ENCODE measurements around the gene BEST1. TPM values are rescaled to one million over a fixed set of nuclear protein-coding genes. Genes with fewer than 3 reads are reported as not detected.

The BEST1 gene
- total RNA-seq, 1 donor from 2014 or later: 0.58 TPM

GRCh38 chr11:61905067-61905696 lies 45.0 kb upstream of the BEST1 start:
- no peak for DNase-seq
- intact Hi-C loops (cut with micrococcal nuclease): no loop called here
- H3K36me3 ChIP-seq: peaks cover 52% of the 10 kb centered on the region

GRCh38 chr11:61905801-61906521 lies 44.2 kb upstream of the BEST1 start:
- TF ChIP-seq, protein P1, sequence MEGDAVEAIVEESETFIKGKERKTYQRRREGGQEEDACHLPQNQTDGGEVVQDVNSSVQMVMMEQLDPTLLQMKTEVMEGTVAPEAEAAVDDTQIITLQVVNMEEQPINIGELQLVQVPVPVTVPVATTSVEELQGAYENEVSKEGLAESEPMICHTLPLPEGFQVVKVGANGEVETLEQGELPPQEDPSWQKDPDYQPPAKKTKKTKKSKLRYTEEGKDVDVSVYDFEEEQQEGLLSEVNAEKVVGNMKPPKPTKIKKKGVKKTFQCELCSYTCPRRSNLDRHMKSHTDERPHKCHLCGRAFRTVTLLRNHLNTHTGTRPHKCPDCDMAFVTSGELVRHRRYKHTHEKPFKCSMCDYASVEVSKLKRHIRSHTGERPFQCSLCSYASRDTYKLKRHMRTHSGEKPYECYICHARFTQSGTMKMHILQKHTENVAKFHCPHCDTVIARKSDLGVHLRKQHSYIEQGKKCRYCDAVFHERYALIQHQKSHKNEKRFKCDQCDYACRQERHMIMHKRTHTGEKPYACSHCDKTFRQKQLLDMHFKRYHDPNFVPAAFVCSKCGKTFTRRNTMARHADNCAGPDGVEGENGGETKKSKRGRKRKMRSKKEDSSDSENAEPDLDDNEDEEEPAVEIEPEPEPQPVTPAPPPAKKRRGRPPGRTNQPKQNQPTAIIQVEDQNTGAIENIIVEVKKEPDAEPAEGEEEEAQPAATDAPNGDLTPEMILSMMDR (IDR thresholded peaks at IDR 0.05; ENCODE audit: borderline replicate concordance): no peak
- Histone ChIP-seq H3K27ac (replicated peaks) (no peak overlapping the region), H3K27me3 (ENCODE audit: low read depth) (no peaks in the 10 kb centered on the region), H3K4me1 (peaks cover 27% of the 10 kb centered on the region), H3K4me3 (no peak overlapping the region), H3K9me3 (replicated peaks) (no peaks in the 10 kb centered on the region), H3K36me3 (peaks cover 52% of the 10 kb centered on the region)
- no peak for DNase-seq
- intact Hi-C loops (cut with micrococcal nuclease): no loop called here

More at GRCh38 chr11:61905067-61905696, 45.0 kb upstream of the BEST1 start:
- Histone ChIP-seq H3K27me3 (ENCODE audit: low read depth) (no peaks in the 10 kb centered on the region), H3K4me1 (peaks cover 19% of the 10 kb centered on the region), H3K4me3 (no peak overlapping the region), H3K27ac (replicated peaks) (no peak overlapping the region), H3K9me3 (replicated peaks) (no peaks in the 10 kb centered on the region)
- TF ChIP-seq, protein P1 (IDR thresholded peaks at IDR 0.05; ENCODE audit: borderline replicate concordance): no peak

DNA sequence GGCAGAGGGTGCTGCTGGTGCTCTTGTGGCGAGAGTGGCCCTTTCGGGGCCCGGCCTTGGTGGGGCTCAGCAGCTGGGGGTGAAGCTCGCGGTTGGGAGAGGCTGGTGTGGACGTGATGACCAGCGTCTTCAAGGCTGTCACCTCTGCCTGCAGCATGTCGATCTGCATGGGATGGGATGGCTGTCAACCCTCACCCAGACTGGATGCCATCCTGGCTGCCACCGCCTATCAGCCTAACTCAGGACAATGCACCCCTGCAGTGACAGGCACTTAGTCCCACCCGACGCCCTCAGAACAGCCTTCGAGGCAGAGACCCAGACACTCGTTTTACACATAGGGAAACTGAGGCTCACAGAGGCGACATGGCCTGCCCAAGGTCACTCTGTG lies 43.6 kb upstream of the BEST1 start:
- H3K27ac ChIP-seq (replicated peaks): no peak overlapping the region
- no peak overlapping the region for H3K4me3 ChIP-seq
- peaks cover 32% of the 10 kb centered on the region for H3K4me1 ChIP-seq
- no peaks in the 10 kb centered on the region for H3K9me3 ChIP-seq (replicated peaks)
- H3K36me3 ChIP-seq: peaks cover 47% of the 10 kb centered on the region
- intact Hi-C loops (cut with micrococcal nuclease): no loop called here
- TF ChIP-seq, protein P1 (IDR thresholded peaks at IDR 0.05; ENCODE audit: borderline replicate concordance): no peak
- no peaks in the 10 kb centered on the region for H3K27me3 ChIP-seq (ENCODE audit: low read depth)
- no peak for DNase-seq

DNA sequence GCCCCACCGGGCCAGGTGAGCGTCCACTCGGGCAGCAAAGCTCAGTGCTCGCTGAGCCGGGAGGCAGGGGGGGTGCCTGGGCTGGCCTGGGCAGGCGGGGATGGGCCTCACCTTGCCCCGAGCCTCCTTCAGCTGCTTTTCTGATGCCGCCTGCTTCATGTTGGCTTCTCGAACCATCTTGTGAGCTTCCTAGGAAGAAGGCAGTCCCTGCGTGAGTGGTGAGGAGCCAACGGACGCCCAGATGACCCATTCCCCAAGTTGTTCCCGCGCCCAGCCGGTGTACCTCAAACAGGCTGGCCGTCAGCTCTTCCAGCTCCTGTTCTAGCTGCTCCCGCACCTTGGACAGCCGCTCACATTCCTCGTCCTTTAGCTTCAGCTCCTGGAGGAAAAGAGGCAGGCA lies 42.9 kb upstream of the BEST1 start:
- intact Hi-C loops (cut with micrococcal nuclease): no loop called here
- Histone ChIP-seq H3K36me3 (peaks cover 41% of the 10 kb centered on the region), H3K9me3 (replicated peaks) (no peaks in the 10 kb centered on the region), H3K27me3 (ENCODE audit: low read depth) (no peaks in the 10 kb centered on the region), H3K4me3 (no peak overlapping the region), H3K4me1 (peaks cover 40% of the 10 kb centered on the region), H3K27ac (replicated peaks) (peak overlapping the region; percentile 30)
- no peak for DNase-seq
- TF ChIP-seq, protein P1 (IDR thresholded peaks at IDR 0.05; ENCODE audit: borderline replicate concordance): no peak

DNA sequence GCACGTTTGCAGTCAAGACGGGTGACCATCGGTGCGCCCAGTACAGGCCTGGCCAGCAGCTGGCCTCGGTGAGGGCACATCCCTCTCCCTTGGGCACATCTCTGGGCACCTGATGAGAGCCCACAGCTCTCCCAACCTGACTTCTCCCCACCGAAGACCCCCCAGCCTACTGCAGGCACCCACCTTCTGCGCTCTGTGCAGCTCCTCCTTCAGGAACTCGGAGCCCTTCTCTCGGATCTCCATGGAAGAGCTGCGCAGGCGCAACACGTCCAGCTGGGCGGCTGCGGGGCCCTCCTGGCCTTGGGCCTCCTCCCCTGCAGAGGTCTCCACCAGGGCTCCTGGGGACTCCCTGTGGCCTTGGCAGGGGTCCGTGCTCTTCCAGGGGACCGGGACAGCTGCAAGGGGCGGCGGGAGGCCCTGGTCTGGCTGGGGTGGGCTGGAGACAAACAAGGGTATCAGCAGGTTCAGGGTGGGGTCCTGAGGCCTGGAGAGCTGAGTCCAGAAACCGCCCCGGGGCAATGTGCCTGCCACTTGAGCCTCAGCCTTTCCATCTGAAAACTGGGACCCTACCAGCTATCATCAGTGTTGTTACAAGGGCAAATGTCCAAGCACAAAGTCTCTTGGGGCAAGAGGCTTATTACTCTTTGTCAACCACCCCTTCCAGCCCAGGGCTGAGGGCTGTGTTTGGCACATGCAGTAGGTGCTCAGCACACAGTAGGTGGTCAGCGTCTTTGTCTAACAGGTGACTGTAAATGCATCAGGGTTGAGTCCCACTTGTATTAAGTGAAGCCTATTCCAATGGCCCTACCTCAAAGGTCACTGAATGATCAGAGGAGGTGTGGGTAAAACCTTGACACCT lies 42.1 kb upstream of the BEST1 start:
- peak; percentile 15 for DNase-seq
- Histone ChIP-seq H3K27ac (replicated peaks) (peak overlapping the region; percentile 54), H3K4me1 (peaks cover 41% of the 10 kb centered on the region), H3K9me3 (replicated peaks) (no peaks in the 10 kb centered on the region), H3K4me3 (no peak overlapping the region), H3K27me3 (ENCODE audit: low read depth) (no peaks in the 10 kb centered on the region), H3K36me3 (peaks cover 39% of the 10 kb centered on the region)
- intact Hi-C loops (cut with micrococcal nuclease): no loop called here
- TF ChIP-seq, protein P1 (IDR thresholded peaks at IDR 0.05; ENCODE audit: borderline replicate concordance): no peak

All from left ventricle myocardium inferior (tissue), 1 donor.